Esophagus squamous epithelium (tissue), 5 donors: Measurements from ENCODE around the gene HOXD9. TPM values are rescaled to one million over a fixed set of nuclear protein-coding genes. Genes with fewer than 3 reads are reported as not detected.

Experiments used
- DNase-seq: peaks from one replicate; lab custom pipeline; 2025; lab: John Stamatoyannopoulos, UW
- H3K27ac ChIP-seq, 4 donors: fragments of 200-600 bp; sonication (generic); one replicate each; pipeline ENCODE4 v1.5.1; 2016 to 2019; ENCODE audit warnings: mild to moderate bottlenecking in 1 of 4
- H3K27me3 ChIP-seq, 4 donors: fragments of 200-600 bp; sonication (generic); 1 replicate in 3 of 4; 2 replicates in 1 of 4; pipeline versions ENCODE4 v1.5.1 to v1.6.0; 2017 to 2021; ENCODE audit warnings: antibody characterized with exemption in 1 of 4
- H3K36me3 ChIP-seq, 3 donors: fragments of 200-600 bp; sonication (generic); one replicate each; pipeline ENCODE4 v1.5.1; 2016 to 2019
- H3K4me1 ChIP-seq, 3 donors: fragments of 200-600 bp; sonication (generic); one replicate each; pipeline ENCODE4 v1.5.1; 2017 to 2019
- H3K4me3 ChIP-seq, 4 donors: fragments of 200-600 bp; sonication (generic); 1 replicate in 3 of 4; 2 replicates in 1 of 4; pipeline ENCODE4 v1.5.1; 2016 to 2019; ENCODE audit warnings: mild to moderate bottlenecking in 2 of 4, moderate library complexity in 1 of 4
- H3K9me3 ChIP-seq, 3 donors: fragments of 200-600 bp; sonication (generic); one replicate each; pipeline ENCODE4 v1.5.1; 2016 to 2019
- POLR2A ChIP-seq, 4 donors: fragments of 450-650 bp; IDR thresholded peaks; one replicate each; pipeline ENCODE4 v1.6.1; 2017; ENCODE audit warnings: antibody characterized with exemption in 4 of 4, mild to moderate bottlenecking in 4 of 4, moderate library complexity in 3 of 4
- WGBS, 2 donors: methylation state at CpG; one replicate each; pipeline ENCODE4 v1.1.5; 2018; 5-methylcytosine and 5-hydroxymethylcytosine counted together
- intact Hi-C: fragments of 100-400 bp; cut with DNase I; formaldehyde crosslinking; loops from one replicate; pipeline ENCODE4 v1.15.0; 2022
- total RNA-seq, 4 donors: library from RNA; depleted of rRNA; stranded (reverse); fragments of >200 nt; gene quantifications; one replicate each; pipeline ENCODE4 v1.1.0, GENCODE V29; 2016
- TF ChIP-seq, protein P1 (sequence below), 6 experiments: fragments of 450-650 bp in 4 of 6; fragments of 200-600 bp in 2 of 6; sonication (generic) in 2 of 6; IDR thresholded peaks; one replicate each; pipeline ENCODE4 v1.5.1; 2016 to 2019; ENCODE audit warnings: antibody characterized with exemption in 6 of 6, mild to moderate bottlenecking in 4 of 6, moderate library complexity in 4 of 6
- donor health status: DM: yes; HTN: yes; CAD: no.

HOXD9 gene
- total RNA-seq, 4 donors from 2014 or later: 0.61 to 3.4 TPM; not detected in 2

DNA sequence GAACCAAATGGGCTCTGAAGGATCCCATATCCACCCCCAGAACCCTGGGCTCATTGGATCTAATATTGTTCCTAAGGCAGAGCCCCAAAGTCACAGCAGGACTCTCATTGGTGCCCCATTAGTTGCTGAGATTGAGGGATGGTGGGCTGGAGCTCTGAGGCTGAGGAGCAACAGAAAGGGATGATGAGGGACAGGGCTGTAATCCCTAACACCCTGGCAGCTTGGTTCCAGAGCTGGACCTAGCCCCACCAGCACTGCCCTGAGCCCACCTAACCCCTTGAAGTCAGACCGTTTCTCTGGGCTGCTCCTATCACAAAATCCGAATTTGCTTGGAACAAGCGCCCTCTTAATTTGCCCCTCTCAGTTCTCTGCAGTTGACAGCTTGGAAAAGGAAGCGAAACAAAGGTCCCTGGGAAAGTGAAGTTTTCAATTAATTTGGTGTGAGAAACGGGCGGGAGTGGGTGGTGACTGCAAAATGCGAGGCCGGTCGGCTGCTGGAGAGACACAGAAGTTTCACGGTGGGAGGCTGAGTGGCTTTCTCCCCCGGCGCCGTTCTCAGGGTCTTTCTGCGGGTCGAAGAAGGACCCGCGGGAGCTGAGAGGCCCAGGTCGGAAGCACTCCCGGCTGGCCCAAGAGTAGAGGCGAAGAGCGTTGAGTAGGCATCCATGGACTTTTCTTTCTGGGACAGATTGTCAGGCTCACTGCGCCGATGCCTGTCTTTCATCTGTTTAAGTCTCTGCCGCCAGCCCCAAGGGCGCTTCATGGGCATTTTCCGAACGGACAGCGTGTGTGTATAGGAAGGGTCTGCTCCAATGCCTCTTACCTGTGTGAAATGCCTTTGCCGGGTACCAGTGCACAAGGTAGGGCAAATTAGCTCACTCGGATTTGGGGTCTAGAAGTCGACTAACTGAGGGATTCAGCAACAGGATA, 30.9 kb upstream of the HOXD9 start:
- intact Hi-C loops: loop anchor here (10.0 kb wide), 1 partner anchor 407 kb away; no protein-coding TSS in a partner anchor
- H3K9me3 ChIP-seq: no peaks in the 10 kb centered on the region
- H3K36me3 ChIP-seq: no peaks in the 10 kb centered on the region
- H3K4me1 ChIP-seq: peaks cover 16 to 40% (median 21%) of the 10 kb centered on the region in 3 donors
- 13 to 26% methylated on average over 17 to 25 of the region's 31 CpGs for WGBS, 2 donors
- H3K4me3 ChIP-seq: no peak overlapping the region
- H3K27me3 ChIP-seq: peaks cover 39 to 100% (median 82%) of the 10 kb centered on the region in 4 donors
- no peak overlapping the region for H3K27ac ChIP-seq
- no peak for DNase-seq
- TF ChIP-seq, protein P1, sequence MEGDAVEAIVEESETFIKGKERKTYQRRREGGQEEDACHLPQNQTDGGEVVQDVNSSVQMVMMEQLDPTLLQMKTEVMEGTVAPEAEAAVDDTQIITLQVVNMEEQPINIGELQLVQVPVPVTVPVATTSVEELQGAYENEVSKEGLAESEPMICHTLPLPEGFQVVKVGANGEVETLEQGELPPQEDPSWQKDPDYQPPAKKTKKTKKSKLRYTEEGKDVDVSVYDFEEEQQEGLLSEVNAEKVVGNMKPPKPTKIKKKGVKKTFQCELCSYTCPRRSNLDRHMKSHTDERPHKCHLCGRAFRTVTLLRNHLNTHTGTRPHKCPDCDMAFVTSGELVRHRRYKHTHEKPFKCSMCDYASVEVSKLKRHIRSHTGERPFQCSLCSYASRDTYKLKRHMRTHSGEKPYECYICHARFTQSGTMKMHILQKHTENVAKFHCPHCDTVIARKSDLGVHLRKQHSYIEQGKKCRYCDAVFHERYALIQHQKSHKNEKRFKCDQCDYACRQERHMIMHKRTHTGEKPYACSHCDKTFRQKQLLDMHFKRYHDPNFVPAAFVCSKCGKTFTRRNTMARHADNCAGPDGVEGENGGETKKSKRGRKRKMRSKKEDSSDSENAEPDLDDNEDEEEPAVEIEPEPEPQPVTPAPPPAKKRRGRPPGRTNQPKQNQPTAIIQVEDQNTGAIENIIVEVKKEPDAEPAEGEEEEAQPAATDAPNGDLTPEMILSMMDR (IDR thresholded peaks at IDR 0.05): no peak
- no peak for TF ChIP-seq POLR2A (IDR thresholded peaks at IDR 0.05)

DNA sequence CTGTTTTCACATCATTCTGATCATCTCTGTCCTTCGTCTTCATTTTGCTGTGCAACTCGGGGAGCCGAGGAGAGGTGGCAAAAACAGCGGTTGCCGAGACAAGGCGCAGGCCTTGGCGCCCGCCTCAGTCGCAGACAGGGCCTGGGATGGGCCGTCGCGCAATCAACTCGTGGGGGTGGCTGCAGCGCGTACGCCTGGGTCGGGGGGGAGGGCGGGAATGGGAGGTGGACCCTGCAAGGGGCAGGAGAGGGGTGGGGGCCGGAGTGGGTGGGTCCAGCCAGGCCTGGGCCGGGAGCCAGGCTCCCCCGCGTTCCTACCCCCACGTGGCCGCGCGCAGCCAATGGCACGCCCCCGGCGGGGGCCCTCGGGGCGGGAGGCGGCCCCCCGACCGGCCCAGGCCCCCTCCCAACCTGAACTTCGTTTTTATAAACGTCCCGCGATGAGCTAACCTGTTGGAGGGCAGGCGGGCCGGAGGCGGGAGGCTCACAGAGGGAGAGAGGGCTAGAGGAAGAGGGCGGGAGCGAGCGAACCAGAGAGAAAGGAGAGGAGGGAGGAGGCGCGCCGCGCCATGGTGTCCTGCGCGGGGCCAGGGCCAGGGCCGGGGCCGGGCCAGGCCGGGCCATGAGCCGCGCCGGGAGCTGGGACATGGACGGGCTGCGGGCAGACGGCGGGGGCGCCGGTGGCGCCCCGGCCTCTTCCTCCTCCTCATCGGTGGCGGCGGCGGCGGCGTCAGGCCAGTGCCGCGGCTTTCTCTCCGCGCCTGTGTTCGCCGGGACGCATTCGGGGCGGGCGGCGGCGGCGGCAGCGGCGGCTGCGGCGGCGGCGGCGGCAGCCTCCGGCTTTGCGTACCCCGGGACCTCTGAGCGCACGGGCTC, 30.0 kb upstream of the HOXD9 start, which contains the start of gene HOXD13:
Gene HOXD13 (plus strand): TSS at position 452 of the 875 bp plus-strand sequence. CDS start 170 bp downstream, at position 622.
- Histone ChIP-seq H3K4me1 (peaks cover 24 to 49% (median 25%) of the 10 kb centered on the region in 3 donors), H3K9me3 (no peaks in the 10 kb centered on the region), H3K27me3 (peaks cover 39 to 100% (median 80%) of the 10 kb centered on the region in 4 donors), H3K36me3 (no peaks in the 10 kb centered on the region), H3K27ac (no peak within 1 kb of the TSS), H3K4me3 (peak within 1 kb of the TSS; percentile 15 to 60 (median 32))
- intact Hi-C loops: loop anchor here (10.0 kb wide), 1 partner anchor 408 kb away; no protein-coding TSS in a partner anchor
- no peak for DNase-seq
- TF ChIP-seq, protein P1 (IDR thresholded peaks at IDR 0.05): no peak
- TF ChIP-seq POLR2A (IDR thresholded peaks at IDR 0.05): no peak
- WGBS, 2 donors: 1 to 37% methylated on average over 15 to 26 of the region's 95 CpGs

- Histone ChIP-seq H3K4me3 (peak overlapping the region; percentile 15 to 60 (median 32)), H3K9me3 (no peaks in the 10 kb centered on the region), H3K27me3 (peaks cover 42 to 100% (median 80%) of the 10 kb centered on the region in 4 donors), H3K4me1 (peaks cover 25 to 51% (median 28%) of the 10 kb centered on the region in 3 donors), H3K27ac (no peak overlapping the region), H3K36me3 (no peaks in the 10 kb centered on the region)
- intact Hi-C loops: loop anchor here (10.0 kb wide), 1 partner anchor 409 kb away; no protein-coding TSS in a partner anchor
- no peak for DNase-seq
- WGBS, 2 donors: 16 to 17% methylated on average over 11 to 12 of the region's 53 CpGs
- TF ChIP-seq, protein P1 (IDR thresholded peaks at IDR 0.05): no peak
- TF ChIP-seq POLR2A (IDR thresholded peaks at IDR 0.05): no peak
These were observed 29.2 kb upstream of the HOXD9 start for GRCh38 chr2:176093145-176093897.

- Histone ChIP-seq H3K36me3 (no peaks in the 10 kb centered on the region), H3K27me3 (peaks cover 47 to 100% (median 82%) of the 10 kb centered on the region in 4 donors), H3K9me3 (no peaks in the 10 kb centered on the region), H3K27ac (no peak overlapping the region), H3K4me3 (no peak overlapping the region), H3K4me1 (peaks cover 26 to 51% (median 30%) of the 10 kb centered on the region in 3 donors)
- intact Hi-C loops: loop anchor here (10.0 kb wide), 1 partner anchor 409 kb away; no protein-coding TSS in a partner anchor
- no peak for DNase-seq
- TF ChIP-seq, protein P1 (IDR thresholded peaks at IDR 0.05): no peak
- no peak for TF ChIP-seq POLR2A (IDR thresholded peaks at IDR 0.05)
- 7 to 12% methylated on average over 8 of the region's 8 CpGs for WGBS, 2 donors
These were observed 28.6 kb upstream of the HOXD9 start for GRCh38 chr2:176093898-176094249.
